Fibroblast of skin of left quadriceps (primary cell): ENCODE measurements around the gene SRL.
A peak's percentile ranks its signal among the peaks of the same experiment; 100 is the strongest.
"Not testable (repeated sequence)": the region's sequence is repeated elsewhere in the genome, so short reads cannot be mapped to it uniquely, and the experiment has no call there.

Experiments used
- DNase-seq, 2 experiments: peaks; one replicate each; pipeline ENCODE4 v3.0.0-alpha.2; 2013; ENCODE audit warnings: low read depth in 2 of 2

Gene SRL

GRCh38 chr16:4160658-4161430 is 81.0 kb downstream of the SRL start:
- DNase-seq = no peak

GRCh38 chr16:4159726-4160125 is 82.2 kb downstream of the SRL start:
- peak in 1 of 2 experiments; percentile 33 for DNase-seq

- no peak for DNase-seq
Measured at GRCh38 chr16:4158143-4159093, 83.5 kb downstream of the SRL start.

- DNase-seq = no peak
Measured at GRCh38 chr16:4157376-4157825, 84.5 kb downstream of the SRL start.

DNA sequence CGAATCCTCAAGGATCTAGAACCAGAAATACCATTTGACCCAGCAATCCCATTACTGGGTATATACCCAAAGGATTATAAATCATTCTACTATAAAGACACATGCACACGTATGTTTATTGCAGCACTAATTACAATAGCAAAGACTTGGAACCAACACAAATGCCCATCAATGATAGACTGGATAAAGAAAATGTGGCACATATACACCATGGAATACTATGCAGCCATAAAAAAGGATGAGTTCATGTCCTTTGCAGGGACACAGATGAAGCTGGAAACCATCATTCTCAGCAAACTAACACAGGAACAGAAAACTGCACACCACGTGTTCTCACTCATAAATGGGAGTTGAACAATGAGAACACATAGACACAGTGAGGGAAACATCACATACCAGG is 85.4 kb downstream of the SRL start:
- not testable (repeated sequence) for DNase-seq

- DNase-seq = not testable (repeated sequence)
Measured at GRCh38 chr16:4153364-4153763, 88.5 kb downstream of the SRL start.

DNA sequence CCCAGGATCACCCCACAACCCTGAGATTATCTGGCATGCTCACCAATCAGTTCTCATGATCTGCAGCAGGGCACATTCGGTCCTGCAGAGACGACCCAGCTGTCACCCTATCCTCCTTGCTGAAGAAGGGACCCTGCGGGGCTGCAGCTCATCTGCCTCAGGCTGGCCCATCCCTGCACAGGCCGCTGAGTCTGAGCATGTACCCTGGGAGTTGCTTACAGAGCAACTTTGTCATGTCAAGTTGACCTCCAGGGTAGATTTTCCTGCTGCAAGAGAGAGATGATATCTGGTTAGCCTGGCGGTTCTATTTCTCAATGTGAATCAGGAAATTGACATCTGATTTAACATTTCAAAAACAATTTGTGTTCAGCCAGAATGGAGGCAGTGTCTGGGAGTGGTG is 89.6 kb downstream of the SRL start:
- DNase-seq = no peak

GRCh38 chr16:4147236-4147635 is 94.6 kb downstream of the SRL start:
- DNase-seq = no peak

GRCh38 chr16:4142268-4142667 is 99.6 kb downstream of the SRL start:
- DNase-seq = no peak

- DNase-seq = no peak
Measured at GRCh38 chr16:4141604-4142003, 100.3 kb downstream of the SRL start.

GRCh38 chr16:4140652-4141051 is 101.2 kb downstream of the SRL start:
- DNase-seq = peak in 1 of 2 experiments; percentile 14

- DNase-seq = no peak
Measured at GRCh38 chr16:4139968-4140367, 101.9 kb downstream of the SRL start.
